GM23338 (cell line): ENCODE measurements around the gene SAMD8. TPM values are rescaled to one million over a fixed set of nuclear protein-coding genes. Genes with fewer than 3 reads are reported as not detected.

Source experiments
- ATAC-seq: fragments of 200-7000 bp; cut with Tn5 transposase; 3 replicates; pipeline ENCODE4 v1.9.1; 2020
- DNase-seq: peaks from one replicate; pipeline ENCODE4 v3.0.0-alpha.2; 2015; ENCODE audit warnings: low spot score
- H2AFZ ChIP-seq: fragments of 200-600 bp; sonication (generic); 2 replicates; pipeline ENCODE4 v1.8.0; 2016; ENCODE audit warnings: antibody characterized with exemption, mild to moderate bottlenecking, moderate library complexity
- H3F3A ChIP-seq: fragments of 200-600 bp; sonication (generic); replicated peaks from 2 replicates; pipeline ENCODE4 v1.8.0; 2017; ENCODE audit warnings: antibody characterized with exemption, mixed run types, low read depth
- H3K27ac ChIP-seq: fragments of 200-600 bp; sonication (generic); 2 replicates; pipeline ENCODE4 v1.6.1; 2016; ENCODE audit warnings: low read depth
- H3K27me3 ChIP-seq: fragments of 200-600 bp; sonication (generic); 2 replicates; pipeline ENCODE4 v1.8.0; 2016; ENCODE audit warnings: mild to moderate bottlenecking, mixed run types, moderate library complexity; ENCODE audit not compliant: insufficient read depth
- H3K36me3 ChIP-seq: fragments of 200-600 bp; sonication (generic); 2 replicates; pipeline ENCODE4 v1.8.0; 2016; ENCODE audit warnings: mild to moderate bottlenecking; ENCODE audit not compliant: insufficient read depth
- H3K4me1 ChIP-seq: fragments of 200-600 bp; sonication (generic); 2 replicates; pipeline ENCODE4 v1.8.0; 2016; ENCODE audit warnings: mild to moderate bottlenecking, moderate library complexity; ENCODE audit not compliant: insufficient read depth
- H3K4me2 ChIP-seq: fragments of 200-600 bp; sonication (generic); 2 replicates; pipeline ENCODE4 v1.7.1; 2017; ENCODE audit warnings: mixed run types
- H3K4me3 ChIP-seq: fragments of 200-600 bp; sonication (generic); 2 replicates; pipeline ENCODE4 v1.6.1; 2016; ENCODE audit warnings: mixed run types
- H3K79me2 ChIP-seq: fragments of 200-600 bp; sonication (generic); replicated peaks from 2 replicates; pipeline ENCODE4 v1.8.0; 2017; ENCODE audit warnings: mild to moderate bottlenecking; ENCODE audit not compliant: insufficient read depth
- H3K9me2 ChIP-seq: fragments of 200-600 bp; sonication (generic); 2 replicates; pipeline ENCODE4 v1.8.0; 2017; ENCODE audit not compliant: insufficient read depth
- H4K20me1 ChIP-seq: fragments of 200-600 bp; sonication (generic); replicated peaks from 2 replicates; pipeline ENCODE4 v1.8.0; 2017; ENCODE audit warnings: mild to moderate bottlenecking; ENCODE audit not compliant: insufficient read depth
- H3K27ac Mint-ChIP-seq: 2 replicates; pipeline ENCODE4 v1.8.0; 2020; ENCODE audit warnings: inconsistent platforms, mild to moderate bottlenecking, moderate library complexity, mixed read lengths
- H3K27me3 Mint-ChIP-seq: 3 replicates; pipeline ENCODE4 v1.8.0; 2022; ENCODE audit warnings: low read depth, mild to moderate bottlenecking, moderate library complexity, mixed read lengths, inconsistent platforms; ENCODE audit not compliant: insufficient read depth, poor library complexity
- H3K36me3 Mint-ChIP-seq: 3 replicates; pipeline ENCODE4 v1.8.0; 2021; ENCODE audit warnings: low read depth, mild to moderate bottlenecking, inconsistent platforms, moderate library complexity, mixed read lengths
- H3K4me1 Mint-ChIP-seq: 3 replicates; pipeline ENCODE4 v1.8.0; 2020; ENCODE audit warnings: mild to moderate bottlenecking, inconsistent platforms, mixed read lengths
- H3K4me3 Mint-ChIP-seq: 3 replicates; pipeline ENCODE4 v1.8.0; 2021; ENCODE audit warnings: moderate library complexity, mild to moderate bottlenecking, inconsistent platforms, mixed read lengths
- H3K9me3 Mint-ChIP-seq: 3 replicates; pipeline ENCODE4 v1.8.0; 2020; ENCODE audit warnings: moderate library complexity, mild to moderate bottlenecking, inconsistent platforms, mixed read lengths
- CREB1 ChIP-seq: fragments of 250-450 bp; sonication (Bioruptor Pico); IDR thresholded peaks from 2 replicates; pipeline ENCODE4 v1.5.0; 2020; ENCODE audit warnings: low read depth, mild to moderate bottlenecking, moderate library complexity
- CTCF ChIP-seq, 2 experiments: fragments of 200-600 bp in 1 of 2; sonication (generic) in 1 of 2; conservative IDR thresholded peaks; 2 replicates each; pipeline versions ENCODE4 v1.5.1 to v1.6.1; 2016 to 2017; ENCODE audit warnings: antibody characterized with exemption in 2 of 2, low read depth in 2 of 2, mild to moderate bottlenecking in 2 of 2, moderate library complexity in 1 of 2
- ETS1 ChIP-seq: IDR thresholded peaks from 2 replicates; pipeline ENCODE4 v1.6.1; 2016; ENCODE audit warnings: antibody characterized with exemption
- EZH2phosphoT487 ChIP-seq: fragments of 200-600 bp; sonication (generic); IDR thresholded peaks from one replicate; pipeline ENCODE4 v1.8.1; 2018; ENCODE audit warnings: antibody characterized with exemption; ENCODE audit not compliant: unreplicated experiment
- JUNB ChIP-seq: IDR thresholded peaks from one replicate; pipeline ENCODE4 v1.6.1; 2016; ENCODE audit warnings: antibody characterized with exemption; ENCODE audit not compliant: unreplicated experiment
- POLR2AphosphoS5 ChIP-seq: IDR thresholded peaks from 2 replicates; pipeline ENCODE4 v1.6.1; 2016; ENCODE audit warnings: antibody characterized with exemption, low read depth
- REST ChIP-seq: IDR thresholded peaks from one replicate; pipeline ENCODE4 v1.6.1; 2018; ENCODE audit warnings: antibody characterized with exemption; ENCODE audit not compliant: unreplicated experiment
- STAT1 ChIP-seq: IDR thresholded peaks from one replicate; pipeline ENCODE4 v1.6.1; 2016; ENCODE audit warnings: antibody characterized with exemption; ENCODE audit not compliant: unreplicated experiment
- ZNF114 ChIP-seq: fragments of 250-450 bp; sonication (Bioruptor Pico); IDR thresholded peaks from 2 replicates; pipeline ENCODE4 v1.5.0; 2020; ENCODE audit warnings: mild to moderate bottlenecking, moderate library complexity
- ZNF331 ChIP-seq: fragments of 250-450 bp; sonication (Bioruptor Pico); IDR thresholded peaks from 2 replicates; pipeline ENCODE4 v1.5.0; 2020; ENCODE audit warnings: low read depth, mild to moderate bottlenecking, moderate library complexity
- polyA plus RNA-seq: library from polyadenylated mRNA; unstranded; fragments of >200 nt; fragmentation: Nextera tagmentation; extraction: Ambion mirVana; gene quantifications from 2 replicates; pipeline ENCODE4 v1.2.1, GENCODE V29; 2016
- total RNA-seq: library from RNA; depleted of rRNA; stranded (reverse); fragments of >200 nt; shearing (Covaris generic); gene quantifications from 2 replicates; pipeline ENCODE4 v1.2.3, GENCODE V29; 2014

The SAMD8 gene
- total and polyA plus RNA-seq, 2 experiments from 2014 or later = 7.8 to 28.4 TPM

DNA sequence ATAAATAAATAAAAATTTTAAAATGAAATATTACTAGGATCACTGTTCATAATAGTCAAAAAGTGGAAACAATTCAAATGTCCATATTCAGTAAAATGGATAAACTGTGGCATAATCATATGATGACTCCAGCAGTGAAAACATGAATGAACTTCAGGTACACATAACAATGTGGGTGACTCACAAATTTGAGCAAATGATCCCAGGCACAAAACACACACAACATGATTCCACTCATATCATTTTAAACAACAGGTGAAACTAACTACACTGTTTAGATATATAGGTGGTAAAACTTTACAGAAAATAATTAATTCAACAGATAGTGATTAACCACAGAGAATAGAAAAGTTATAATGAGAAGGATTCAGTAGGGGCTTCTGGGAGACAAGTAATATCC, 14.7 kb upstream of the SAMD8 start:
- Mint-ChIP-seq H3K9me3 (no peaks in the 10 kb centered on the region), H3K36me3 (no peaks in the 10 kb centered on the region), H3K27me3 (peaks cover 14% of the 10 kb centered on the region), H3K4me3 (no peak overlapping the region), H3K4me1 (peaks cover 18% of the 10 kb centered on the region), H3K27ac (no peak overlapping the region)
- Histone ChIP-seq H3F3A (0 out of 2 replicates have a peak, but pooled peaks cover 9% of the 10 kb centered on the region), H3K27ac (no peak overlapping the region), H4K20me1 (no peaks in the 10 kb centered on the region), H3K4me3 (no peak overlapping the region), H3K27me3 (no peaks in the 10 kb centered on the region), H3K9me2 (no peaks in the 10 kb centered on the region), H3K79me2 (no peaks in the 10 kb centered on the region), H3K4me2 (no peak overlapping the region), H3K36me3 (no peaks in the 10 kb centered on the region), H3K4me1 (peaks cover 9% of the 10 kb centered on the region), H2AFZ (no peak overlapping the region)
- ATAC-seq = no peak
- DNase-seq = no peak
- TF ChIP-seq ZNF331 (CRISPR knock-in tag) = no peak
- no peak for TF ChIP-seq ZNF114 (CRISPR knock-in tag)
- TF ChIP-seq CREB1 (CRISPR knock-in tag) = no peak
- no peak for TF ChIP-seq ETS1

GRCh38 chr10:75097666-75098285, 13.7 kb upstream of the SAMD8 start:
- no peaks in the 10 kb centered on the region for H3K79me2 ChIP-seq
- H2AFZ ChIP-seq = peak overlapping the region; percentile 32; the same call in 1 of the 2 replicates
- no peaks in the 10 kb centered on the region for H3K9me2 ChIP-seq
- no peak overlapping the region for H3K4me3 ChIP-seq
- Mint-ChIP-seq H3K27me3 (peaks cover 12% of the 10 kb centered on the region), H3K4me1 (peaks cover 18% of the 10 kb centered on the region), H3K4me3 (no peak overlapping the region), H3K27ac (no peak overlapping the region), H3K36me3 (no peaks in the 10 kb centered on the region), H3K9me3 (no peaks in the 10 kb centered on the region)
- no peak overlapping the region for H3K4me2 ChIP-seq
- no peaks in the 10 kb centered on the region for H4K20me1 ChIP-seq
- no peaks in the 10 kb centered on the region for H3K36me3 ChIP-seq
- H3F3A ChIP-seq = 0 out of 2 replicates have a peak, but pooled peaks cover 9% of the 10 kb centered on the region
- no peak overlapping the region for H3K27ac ChIP-seq
- H3K27me3 ChIP-seq = no peaks in the 10 kb centered on the region
- H3K4me1 ChIP-seq = peaks cover 9% of the 10 kb centered on the region
- TF ChIP-seq EZH2phosphoT487 (no peak), REST (no peak), POLR2AphosphoS5 (no peak), CTCF (conservative IDR thresholded peaks at IDR 0.05; ENCODE audit: low read depth in 2 of 2) (peak in 1 of 2 experiments; percentile 61; a peak in 3 of 4 replicates), STAT1 (no peak), JUNB (no peak)
- ATAC-seq (peak; percentile 17), DNase-seq (peak; percentile 42)
